Loucy (cell line): Measurements from ENCODE around the gene SGMS2.

Experiments
- H2AFZ ChIP-seq: fragments of 200-600 bp; sonication (generic); 2 replicates; pipeline ENCODE4 v1.6.0; 2016; ENCODE audit warnings: antibody characterized with exemption, mild to moderate bottlenecking, low read length, moderate library complexity
- H3F3A ChIP-seq: fragments of 200-600 bp; 2 replicates; pipeline ENCODE4 v1.6.0; 2016; ENCODE audit warnings: antibody characterized with exemption, low read depth, mild to moderate bottlenecking
- H3K27me3 ChIP-seq: fragments of 200-600 bp; sonication (generic); 2 replicates; pipeline ENCODE4 v1.6.1; 2014; ENCODE audit warnings: low read length, mild to moderate bottlenecking; ENCODE audit not compliant: insufficient read depth, poor library complexity, severe bottlenecking
- H3K36me3 ChIP-seq: fragments of 200-600 bp; sonication (generic); 2 replicates; pipeline ENCODE4 v1.6.1; 2016; ENCODE audit warnings: low read length; ENCODE audit not compliant: insufficient read depth
- H3K4me1 ChIP-seq: fragments of 200-600 bp; sonication (generic); 2 replicates; pipeline ENCODE4 v1.5.1; 2014; ENCODE audit warnings: low read length, mild to moderate bottlenecking; ENCODE audit not compliant: insufficient read depth, poor library complexity, severe bottlenecking
- H3K4me2 ChIP-seq: fragments of 200-600 bp; sonication (generic); 2 replicates; pipeline ENCODE4 v1.6.0; 2014; ENCODE audit warnings: antibody characterized with exemption, low read length, low read depth, mild to moderate bottlenecking; ENCODE audit not compliant: poor library complexity, severe bottlenecking
- H3K4me3 ChIP-seq: fragments of 200-600 bp; sonication (generic); 2 replicates; pipeline ENCODE4 v1.5.1; 2014; ENCODE audit warnings: low read length, mild to moderate bottlenecking, mixed read lengths; ENCODE audit not compliant: poor library complexity, severe bottlenecking
- H3K79me2 ChIP-seq: fragments of 200-600 bp; sonication (generic); 2 replicates; pipeline ENCODE4 v1.6.1; 2014; ENCODE audit warnings: low read length; ENCODE audit not compliant: insufficient read depth
- H3K9ac ChIP-seq: fragments of 200-600 bp; sonication (generic); 2 replicates; pipeline ENCODE4 v1.6.0; 2014; ENCODE audit warnings: mild to moderate bottlenecking, low read depth, low read length, moderate library complexity; ENCODE audit not compliant: poor library complexity, severe bottlenecking
- H3K9me2 ChIP-seq: fragments of 200-600 bp; sonication (generic); replicated peaks from 2 replicates; pipeline ENCODE4 v1.6.1; 2016; ENCODE audit warnings: low read depth, low read length, mixed read lengths
- H3K9me3 ChIP-seq: fragments of 200-600 bp; sonication (generic); 2 replicates; pipeline ENCODE4 v1.6.1; 2014; ENCODE audit warnings: mild to moderate bottlenecking, antibody characterized with exemption, low read length, low read depth; ENCODE audit not compliant: insufficient read depth
- H4K20me1 ChIP-seq: fragments of 200-600 bp; sonication (generic); 2 replicates; pipeline ENCODE4 v1.6.0; 2014; ENCODE audit warnings: antibody characterized with exemption, low read length, mild to moderate bottlenecking; ENCODE audit not compliant: insufficient read depth, poor library complexity, severe bottlenecking
- CTCF ChIP-seq: fragments of 200-600 bp; sonication (generic); conservative IDR thresholded peaks from 2 replicates; pipeline ENCODE4 v1.5.1; 2014; ENCODE audit warnings: mild to moderate bottlenecking, antibody characterized with exemption, low read length
- EZH2phosphoT487 ChIP-seq: fragments of 200-600 bp; IDR thresholded peaks from 2 replicates; pipeline ENCODE4 v1.6.1; 2018; ENCODE audit warnings: antibody characterized with exemption, mild to moderate bottlenecking, moderate library complexity, borderline replicate concordance

The SGMS2 gene

GRCh38 chr4:107780665-107781064 lies 44.1 kb upstream of the SGMS2 start:
- Histone ChIP-seq H3F3A (no peaks in the 10 kb centered on the region), H3K36me3 (no peaks in the 10 kb centered on the region), H3K4me2 (no peak overlapping the region), H2AFZ (no peak overlapping the region), H4K20me1 (no peaks in the 10 kb centered on the region), H3K9me2 (no peaks in the 10 kb centered on the region), H3K9me3 (peaks cover 9% of the 10 kb centered on the region), H3K79me2 (no peaks in the 10 kb centered on the region), H3K27me3 (peaks cover 8% of the 10 kb centered on the region), H3K4me3 (no peak overlapping the region), H3K4me1 (no peaks in the 10 kb centered on the region), H3K9ac (no peak overlapping the region)
- TF ChIP-seq EZH2phosphoT487 (no peak), CTCF (no peak)

GRCh38 chr4:107791902-107792301 lies 32.8 kb upstream of the SGMS2 start:
- Histone ChIP-seq H3K9me3 (peaks cover 9% of the 10 kb centered on the region; the same call in 1 of the 2 replicates), H3K27me3 (no peaks in the 10 kb centered on the region), H3K4me1 (no peaks in the 10 kb centered on the region), H3K4me3 (no peak overlapping the region), H2AFZ (no peak overlapping the region), H3K79me2 (no peaks in the 10 kb centered on the region), H3K9ac (no peak overlapping the region), H4K20me1 (no peaks in the 10 kb centered on the region), H3K4me2 (no peak overlapping the region), H3K36me3 (no peaks in the 10 kb centered on the region), H3F3A (no peaks in the 10 kb centered on the region), H3K9me2 (no peaks in the 10 kb centered on the region)
- TF ChIP-seq CTCF (no peak), EZH2phosphoT487 (no peak)

GRCh38 chr4:107792711-107793110 lies 32.0 kb upstream of the SGMS2 start:
- TF ChIP-seq CTCF (no peak), EZH2phosphoT487 (no peak)
- Histone ChIP-seq H3K27me3 (no peaks in the 10 kb centered on the region), H2AFZ (no peak overlapping the region), H3F3A (no peaks in the 10 kb centered on the region), H3K4me1 (no peaks in the 10 kb centered on the region), H3K36me3 (no peaks in the 10 kb centered on the region), H3K4me2 (no peak overlapping the region), H3K79me2 (no peaks in the 10 kb centered on the region), H3K4me3 (no peak overlapping the region), H3K9me2 (no peaks in the 10 kb centered on the region), H3K9me3 (peaks cover 5% of the 10 kb centered on the region; the same call in 1 of the 2 replicates), H4K20me1 (no peaks in the 10 kb centered on the region), H3K9ac (no peak overlapping the region)
